Aorta (tissue), 5 donors: ENCODE results near the gene BCAS1. TPM values are rescaled to one million over a fixed set of nuclear protein-coding genes. Genes with fewer than 3 reads are reported as not detected.

Experiments
- ATAC-seq: fragments of 200-7000 bp; cut with Tn5 transposase; one replicate; pipeline ENCODE4 v1.9.1; 2022; ENCODE audit warnings: moderate library complexity; ENCODE audit not compliant: low FRiP score
- DNase-seq, 2 donors: peaks; one replicate each; pipeline ENCODE4 v3.0.0-alpha.2; 2020
- H3K27ac ChIP-seq, 2 donors: one replicate each; pipeline ENCODE4 v1.5.1; 2013; ENCODE audit warnings: low read length in 2 of 2, mild to moderate bottlenecking in 2 of 2, moderate library complexity in 2 of 2, control low read depth in 1 of 2, inconsistent platforms in 1 of 2, low read depth in 1 of 2
- H3K27me3 ChIP-seq, 2 donors: one replicate each; pipeline ENCODE4 v1.6.1; 2013; ENCODE audit warnings: control low read depth in 1 of 2, low read length in 1 of 2, mild to moderate bottlenecking in 1 of 2, moderate library complexity in 1 of 2; ENCODE audit not compliant: insufficient read depth in 2 of 2, control insufficient read depth in 1 of 2
- H3K36me3 ChIP-seq, 2 donors: one replicate each; pipeline ENCODE4 v1.6.1; 2013; ENCODE audit warnings: control low read depth in 1 of 2, low read length in 1 of 2, mild to moderate bottlenecking in 1 of 2; ENCODE audit not compliant: insufficient read depth in 2 of 2, control insufficient read depth in 1 of 2
- H3K4me1 ChIP-seq, 2 donors: one replicate each; pipeline ENCODE4 v1.6.1; 2013; ENCODE audit warnings: low read length in 2 of 2, control low read depth in 1 of 2, mild to moderate bottlenecking in 1 of 2, moderate library complexity in 1 of 2; ENCODE audit not compliant: insufficient read depth in 2 of 2, control insufficient read depth in 1 of 2
- H3K4me3 ChIP-seq, 2 donors: one replicate each; pipeline ENCODE4 v1.5.1; 2013; ENCODE audit warnings: low read length in 2 of 2, control low read depth in 1 of 2, mild to moderate bottlenecking in 1 of 2
- H3K9me3 ChIP-seq: one replicate; pipeline ENCODE4 v1.6.1; 2013; ENCODE audit warnings: mild to moderate bottlenecking, low read length; ENCODE audit not compliant: control insufficient read depth
- WGBS, 2 donors: extraction: QIAGEN DNeasy Blood & Tissue Kit; methylation state at CpG; one replicate each; pipeline ENCODE4 v1.1.7; 2013; 5-methylcytosine and 5-hydroxymethylcytosine counted together
- intact Hi-C, 2 donors: fragments of 100-400 bp; cut with DNase I; formaldehyde crosslinking; loops; one replicate each; pipeline versions ENCODE4 v1.14.2 to v1.15.0; 2022
- microRNA-seq, 2 donors: library from miRNA; unstranded; fragments of <30 nt; microRNA quantifications; one replicate each; pipeline ENCODE4 v1.2.0, GENCODE V29; 2020
- polyA plus RNA-seq, 2 donors: library from polyadenylated mRNA; stranded (reverse); fragments of 200-250 nt; gene quantifications; one replicate each; pipeline ENCODE4 v1.2.3, GENCODE V29; 2013
- total RNA-seq, 2 donors: library from RNA; stranded (reverse); fragmentation: NEBNext Ultra II Directional; extraction: Animal tissue kit (Norgen Biotek cat#: 25700); gene quantifications; one replicate each; pipeline ENCODE4 v1.2.1, GENCODE V29; 2021
- donor health status: healthy with polysubstance abuse.
- donor health status: Bipolar disorder and iron deficiency.
- donor health status: DM: no; HTN: no; CAD: no.
- donor health status: DM: no; HTN: no; CAD: no.
- donor health status: DM: yes; HTN: yes; CAD: no.

Gene BCAS1
- total and polyA plus RNA-seq, 4 donors, result 0.51 to 8.9 (median 1.8) TPM

- no peak for DNase-seq
- no peaks in the 10 kb centered on the region for H3K36me3 ChIP-seq
- no peak for ATAC-seq
- no peaks in the 10 kb centered on the region for H3K27me3 ChIP-seq
- WGBS, 2 donors, result 91 to 95% methylated on average over 4 of the region's 4 CpGs
- H3K9me3 ChIP-seq, result no peaks in the 10 kb centered on the region
- H3K27ac ChIP-seq, result no peak overlapping the region
- H3K4me1 ChIP-seq, result peaks cover 0 to 1% of the 10 kb centered on the region in 2 donors
- H3K4me3 ChIP-seq, result no peak overlapping the region
- intact Hi-C loops, result no loop called here
Observed at GRCh38 chr20:53896647-53897046, 173.7 kb downstream of the BCAS1 start.

GRCh38 chr20:53896041-53896440 is 174.4 kb downstream of the BCAS1 start:
- no peak for ATAC-seq
- intact Hi-C loops, result no loop called here
- H3K27ac ChIP-seq, result no peak overlapping the region
- peaks cover 2% of the 10 kb centered on the region for H3K9me3 ChIP-seq
- DNase-seq, result no peak
- H3K27me3 ChIP-seq, result no peaks in the 10 kb centered on the region
- H3K4me3 ChIP-seq, result no peak overlapping the region
- WGBS, 2 donors, result 85 to 95% methylated on average over 7 of the region's 7 CpGs
- peaks cover 0 to under 1% of the 10 kb centered on the region in 2 donors for H3K4me1 ChIP-seq
- no peaks in the 10 kb centered on the region for H3K36me3 ChIP-seq

GRCh38 chr20:53895385-53895755 is 175.0 kb downstream of the BCAS1 start:
- ATAC-seq (no peak), DNase-seq (no peak)
- Histone ChIP-seq H3K4me3 (no peak overlapping the region), H3K9me3 (peaks cover 3% of the 10 kb centered on the region), H3K4me1 (no peaks in the 10 kb centered on the region), H3K36me3 (no peaks in the 10 kb centered on the region), H3K27me3 (no peaks in the 10 kb centered on the region), H3K27ac (no peak overlapping the region)
- intact Hi-C loops, result no loop called here
- 92% methylated on average over 4 of the region's 4 CpGs for WGBS, 2 donors

GRCh38 chr20:53894707-53895384 is 175.5 kb downstream of the BCAS1 start:
- Histone ChIP-seq H3K27ac (no peak overlapping the region), H3K9me3 (peaks cover 3% of the 10 kb centered on the region), H3K27me3 (no peaks in the 10 kb centered on the region), H3K4me3 (no peak overlapping the region), H3K36me3 (no peaks in the 10 kb centered on the region), H3K4me1 (no peaks in the 10 kb centered on the region)
- intact Hi-C loops, result no loop called here
- WGBS, 2 donors, result 85 to 92% methylated on average over 8 of the region's 8 CpGs
- DNase-seq, result no peak
- no peak for ATAC-seq

Small RNA genes lying within 50 kb of the gene (microRNA-seq; reads per million reads assigned to microRNA genes)
- 0 reads per million in 2 donors for gene MIR4756

Other genes with a start within 250 kb of the BCAS1 start
- gene CYP24A1, start 103.4 kb upstream of the BCAS1 start, total RNA-seq, result not detected
- gene CYP24A1, start 103.4 kb upstream of the BCAS1 start, polyA plus RNA-seq, result not detected
- gene PFDN4, start 137.5 kb upstream of the BCAS1 start, total RNA-seq, result 10 to 100 TPM; 19.8 to 22.0 TPM
- 100 to 1,000 TPM in 1 of 2 donors, 10 to 100 TPM in 1; 68.8 to 120 TPM for gene PFDN4, start 137.5 kb upstream of the BCAS1 start, polyA plus RNA-seq